OCI-LY7 (cell line): ENCODE measurements around the gene GPS2. TPM values are rescaled to one million over a fixed set of nuclear protein-coding genes. Genes with fewer than 3 reads are reported as not detected.

Experiments used
- BruUV-seq: library from RNA; stranded (reverse); fragments of 400-500 nt; replicated peaks from 2 replicates; lab custom pipeline; 2021; lab: Mats Ljungman, UMichigan
- CTCF ChIA-PET: fragments of 300-600 bp; sonication (Branson Sonifier 250); formaldehyde crosslinking; loops from one replicate; lab custom pipeline; 2022; ENCODE audit warnings: antibody characterized with exemption; ENCODE audit not compliant: unreplicated experiment; lab: Charles Lee
- POLR2A ChIA-PET: fragments of 300-600 bp; sonication (Branson Sonifier 250); formaldehyde crosslinking; loops from one replicate; lab custom pipeline; 2022; ENCODE audit warnings: antibody characterized with exemption; lab: Charles Lee
- DNase-seq: peaks from one replicate; pipeline ENCODE4 v3.0.0-alpha.2; 2015; ENCODE audit warnings: low spot score
- H2AFZ ChIP-seq: fragments of 200-600 bp; sonication (generic), shearing (Covaris generic); 2 replicates; pipeline ENCODE4 v1.6.1; 2014; ENCODE audit warnings: mild to moderate bottlenecking, antibody characterized with exemption, low read length, moderate library complexity
- H3K27ac ChIP-seq: fragments of 200-600 bp; sonication (generic); 2 replicates; pipeline ENCODE4 v1.5.1; 2014; ENCODE audit warnings: mixed run types, low read depth, mild to moderate bottlenecking, moderate library complexity, low read length, inconsistent platforms; ENCODE audit not compliant: poor library complexity, severe bottlenecking
- H3K36me3 ChIP-seq: fragments of 200-600 bp; sonication (generic); 2 replicates; pipeline ENCODE4 v1.6.1; 2014; ENCODE audit warnings: mild to moderate bottlenecking, antibody characterized with exemption, low read length, moderate library complexity, mixed read lengths; ENCODE audit not compliant: insufficient read depth
- H3K4me1 ChIP-seq: fragments of 200-600 bp; sonication (generic); 2 replicates; pipeline ENCODE4 v1.5.1; 2014; ENCODE audit warnings: mild to moderate bottlenecking, low read length; ENCODE audit not compliant: insufficient read depth, poor library complexity, severe bottlenecking
- H3K4me2 ChIP-seq: fragments of 200-600 bp; sonication (generic); 2 replicates; pipeline ENCODE4 v1.6.1; 2014; ENCODE audit warnings: mild to moderate bottlenecking, low read length
- H3K4me3 ChIP-seq: fragments of 200-600 bp; sonication (generic); 2 replicates; pipeline ENCODE4 v1.5.1; 2014; ENCODE audit warnings: mild to moderate bottlenecking, low read depth, low read length; ENCODE audit not compliant: poor library complexity, severe bottlenecking
- H3K79me2 ChIP-seq: fragments of 200-600 bp; sonication (generic); 2 replicates; pipeline ENCODE4 v1.6.1; 2016; ENCODE audit warnings: low read depth, mild to moderate bottlenecking, low read length, moderate library complexity, mixed read lengths; ENCODE audit not compliant: insufficient read depth
- H3K9me2 ChIP-seq: fragments of 200-600 bp; sonication (generic); 2 replicates; pipeline ENCODE4 v1.6.1; 2016; ENCODE audit warnings: mild to moderate bottlenecking, low read length, mixed read lengths; ENCODE audit not compliant: insufficient read depth
- H3K9me3 ChIP-seq: fragments of 200-600 bp; sonication (generic); 2 replicates; pipeline ENCODE4 v1.6.1; 2014; ENCODE audit warnings: mild to moderate bottlenecking, mixed run types, low read length, mixed read lengths
- H4K20me1 ChIP-seq: fragments of 200-600 bp; sonication (generic); 2 replicates; pipeline ENCODE4 v1.6.1; 2014; ENCODE audit warnings: mild to moderate bottlenecking, antibody characterized with exemption, low read length, moderate library complexity, mixed read lengths; ENCODE audit not compliant: insufficient read depth
- CTCF ChIP-seq: fragments of 200-600 bp; sonication (generic); conservative IDR thresholded peaks from 2 replicates; pipeline ENCODE4 v1.5.1; 2014; ENCODE audit warnings: mild to moderate bottlenecking, antibody characterized with exemption, low read length, moderate library complexity, mixed read lengths
- EZH2phosphoT487 ChIP-seq: fragments of 200-600 bp; sonication (generic); IDR thresholded peaks from 2 replicates; pipeline ENCODE4 v1.6.1; 2018; ENCODE audit warnings: low read depth, borderline replicate concordance, mild to moderate bottlenecking, mixed run types, antibody characterized with exemption, low read length, moderate library complexity, mixed read lengths
- intact Hi-C: fragments of 100-400 bp; cut with micrococcal nuclease; formaldehyde crosslinking; loops from one replicate; pipeline ENCODE4 v1.10.0; 2022; ENCODE audit not compliant: unreplicated experiment
- total RNA-seq, 2 experiments: library from RNA; depleted of rRNA in 1 of 2; stranded (reverse); fragments of >200 nt in 1 of 2; shearing (Covaris generic) in 1 of 2; gene quantifications; 2 replicates each; pipeline ENCODE4 v1.2.3, GENCODE V29; 2014 to 2022

Gene GPS2
- total RNA-seq, 2 experiments from 2014 or later: 70.5 to 75.0 TPM

- H3K79me2 ChIP-seq: no peaks in the 10 kb centered on the region
- no TSS peak for BruUV-seq
- H3K36me3 ChIP-seq: no peaks in the 10 kb centered on the region
- intact Hi-C loops: loop anchor here (2.0 kb wide), 1 partner anchor 23 kb away; no protein-coding TSS in a partner anchor
- POLR2A ChIA-PET: no interaction called here
- H3K27ac ChIP-seq: no peak overlapping the region
- no peaks in the 10 kb centered on the region for H3K4me1 ChIP-seq
- no peak overlapping the region for H3K4me3 ChIP-seq
- CTCF ChIA-PET: interaction anchor here (0.6 kb wide), 1 partner anchor 25 kb away, joined by 3 read pairs; the partner anchor contains the start of gene ACAP1
- H4K20me1 ChIP-seq: no peaks in the 10 kb centered on the region
- no peak for DNase-seq
- no peaks in the 10 kb centered on the region for H3K9me2 ChIP-seq
- H3K4me2 ChIP-seq: no peak overlapping the region
- TF ChIP-seq CTCF (no peak), EZH2phosphoT487 (no peak)
- no peaks in the 10 kb centered on the region for H3K9me3 ChIP-seq
- H2AFZ ChIP-seq: no peak overlapping the region
Measured at GRCh38 chr17:7361906-7362305, 46.7 kb upstream of the GPS2 start.

- no peaks in the 10 kb centered on the region for H3K79me2 ChIP-seq
- POLR2A ChIA-PET: interaction anchor here (0.5 kb wide), 1 partner anchor 218 kb away, joined by 3 read pairs; no protein-coding TSS in a partner anchor
Measured at GRCh38 chr17:7357381-7357780, 42.2 kb upstream of the GPS2 start.

More at GRCh38 chr17:7357381-7357780, 42.2 kb upstream of the GPS2 start:
- no TSS peak for BruUV-seq
- TF ChIP-seq CTCF (no peak), EZH2phosphoT487 (no peak)
- Histone ChIP-seq H3K4me1 (peaks cover 9% of the 10 kb centered on the region), H3K9me3 (no peaks in the 10 kb centered on the region), H4K20me1 (no peaks in the 10 kb centered on the region), H3K27ac (no peak overlapping the region), H3K4me3 (no peak overlapping the region), H3K9me2 (no peaks in the 10 kb centered on the region), H3K36me3 (no peaks in the 10 kb centered on the region), H3K4me2 (no peak overlapping the region), H2AFZ (no peak overlapping the region)
- intact Hi-C loops: no loop called here
- CTCF ChIA-PET: no interaction called here
- DNase-seq: no peak
